ENCODE data around the gene ZYG11B.

DNA sequence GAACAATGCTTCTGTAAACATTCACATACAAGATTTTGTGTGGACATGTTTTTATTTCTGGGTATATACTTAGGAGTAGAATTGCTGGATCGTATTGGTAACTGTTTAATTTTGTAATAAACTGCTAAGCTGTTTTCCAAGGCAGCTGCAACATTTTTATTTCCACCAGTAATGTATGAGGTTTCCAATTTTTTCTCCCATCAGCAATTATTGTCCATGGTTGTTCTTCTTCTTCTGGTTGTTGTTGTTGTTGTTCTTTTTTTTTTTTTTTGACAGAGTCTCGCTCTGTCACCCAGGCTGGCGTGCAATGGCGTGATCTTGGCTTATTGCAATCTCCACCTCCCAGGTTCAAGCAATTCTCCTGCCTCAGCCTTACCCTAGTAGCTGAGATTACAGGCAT is 26.9 kb downstream of the ZYG11B start:
- no peak for TF ChIP-seq CTCF (conservative IDR thresholded peaks at IDR 0.05; ENCODE audit: low read length)
- TF ChIP-seq EZH2phosphoT487 (IDR thresholded peaks at IDR 0.05; ENCODE audit: borderline replicate concordance): no peak
